GM12878 (cell line): ENCODE measurements around the gene DMRT2.
A peak's percentile ranks its signal among the peaks of the same experiment; 100 is the strongest.

Experiments used
- CHD1 ChIP-seq: IDR thresholded peaks from 2 replicates; pipeline ENCODE4 v1.6.1; 2012; ENCODE audit warnings: low read depth, low read length, improper control_type of control experiment
- E2F4 ChIP-seq: IDR thresholded peaks from 2 replicates; pipeline ENCODE4 v1.6.1; 2012; ENCODE audit warnings: low read depth, low read length, improper control_type of control experiment
- ETV6 ChIP-seq, 2 experiments: fragments of 450-650 bp in 1 of 2; IDR thresholded peaks in 1 of 2; conservative IDR thresholded peaks in 1 of 2; 2 replicates each; pipeline ENCODE4 v1.6.1; 2014; ENCODE audit warnings: antibody characterized with exemption in 1 of 2, borderline replicate concordance in 1 of 2, low read depth in 1 of 2, mild to moderate bottlenecking in 1 of 2, moderate library complexity in 1 of 2
- JUND ChIP-seq: IDR thresholded peaks from 2 replicates; pipeline ENCODE4 v1.6.1; 2012; ENCODE audit warnings: low read depth, mild to moderate bottlenecking, low read length, improper control_type of control experiment, moderate library complexity
- NR2F1 ChIP-seq: fragments of 450-650 bp; conservative IDR thresholded peaks from 2 replicates; pipeline ENCODE4 v1.6.1; 2017; ENCODE audit warnings: mild to moderate bottlenecking
- PML ChIP-seq: IDR thresholded peaks from 2 replicates; pipeline ENCODE4 v1.6.1; 2012; ENCODE audit warnings: low read length, inconsistent platforms
- RELA ChIP-seq: fragments of 450-650 bp; IDR thresholded peaks from 2 replicates; pipeline ENCODE4 v1.8.0; 2014; ENCODE audit warnings: borderline replicate concordance; ENCODE audit not compliant: partially characterized antibody
- SMC3 ChIP-seq: IDR thresholded peaks from 2 replicates; pipeline ENCODE4 v1.6.1; 2011; ENCODE audit warnings: low read length, improper control_type of control experiment, borderline replicate concordance
- SPI1 ChIP-seq: IDR thresholded peaks from 2 replicates; pipeline ENCODE4 v1.6.1; 2011; ENCODE audit warnings: low read depth, mild to moderate bottlenecking, low read length, moderate library complexity, borderline replicate concordance; ENCODE audit not compliant: insufficient read depth
- ZNF274 ChIP-seq: IDR thresholded peaks from one replicate; pipeline ENCODE4 v1.8.0; 2011; ENCODE audit not compliant: insufficient read length, insufficient read depth

DNA sequence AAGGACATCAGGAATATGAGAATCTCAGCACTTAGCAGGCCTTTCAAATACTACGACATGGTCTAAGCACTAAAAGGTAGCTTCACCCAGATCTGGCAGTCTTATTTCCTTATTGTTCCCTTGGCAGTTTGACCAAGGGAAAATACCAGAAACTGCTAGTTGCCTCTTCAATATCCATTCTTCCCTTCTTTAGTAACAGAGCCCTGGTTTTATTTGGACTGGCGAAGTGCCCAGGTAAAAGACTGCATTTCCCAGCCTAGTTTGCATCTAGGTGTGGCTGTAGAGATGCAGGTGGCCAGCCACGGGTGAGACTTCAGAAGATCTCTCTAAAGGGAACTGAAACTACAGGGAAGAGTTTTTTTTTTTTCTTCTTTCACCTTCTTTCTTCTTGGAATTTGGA, 21.6 kb downstream of the DMRT2 start:
- TF ChIP-seq NR2F1, result no peak
- no peak for TF ChIP-seq ETV6 (conservative IDR thresholded peaks at IDR 0.05 in 1 of 2, IDR thresholded peaks at IDR 0.05 in 1 of 2; ENCODE audit: borderline replicate concordance in 1 of 2, low read depth in 1 of 2)
- TF ChIP-seq ZNF274, result no peak
- TF ChIP-seq JUND, result no peak
- TF ChIP-seq SPI1, result peak; percentile 43; the same call in 1 of the 2 replicates
- no peak for TF ChIP-seq RELA
- no peak for TF ChIP-seq SMC3
- no peak for TF ChIP-seq PML
- no peak for TF ChIP-seq E2F4
- no peak for TF ChIP-seq CHD1
